H9 (cell line): ENCODE results near the gene STX1A. TPM values are rescaled to one million over a fixed set of nuclear protein-coding genes. Genes with fewer than 3 reads are reported as not detected.

Experiments used
- DNase-seq: peaks from one replicate; pipeline ENCODE4 v3.0.0-alpha.2; 2017
- H2AFZ ChIP-seq: one replicate; pipeline ENCODE4 v1.6.1; 2013; ENCODE audit warnings: mild to moderate bottlenecking, low read length, control low read depth, moderate library complexity
- H2AK5ac ChIP-seq: 2 replicates; pipeline ENCODE4 v1.6.1; 2013; ENCODE audit warnings: low read length, control low read depth, mixed read lengths; ENCODE audit not compliant: insufficient read length
- H2BK120ac ChIP-seq: one replicate; pipeline ENCODE4 v1.6.1; 2013; ENCODE audit warnings: low read depth, mild to moderate bottlenecking, low read length, control low read depth, inconsistent platforms; ENCODE audit not compliant: poor library complexity, severe bottlenecking
- H2BK12ac ChIP-seq: 2 replicates; pipeline ENCODE4 v1.6.1; 2013; ENCODE audit warnings: low read length, control low read depth, mixed read lengths, low read depth; ENCODE audit not compliant: insufficient read length
- H2BK15ac ChIP-seq: 2 replicates; pipeline ENCODE4 v1.6.1; 2013; ENCODE audit warnings: low read depth, low read length, control low read depth
- H2BK20ac ChIP-seq: one replicate; pipeline ENCODE4 v1.6.1; 2013; ENCODE audit warnings: low read depth, mild to moderate bottlenecking, low read length, control low read depth, inconsistent platforms; ENCODE audit not compliant: poor library complexity, severe bottlenecking
- H2BK5ac ChIP-seq: 2 replicates; pipeline ENCODE4 v1.6.1; 2013; ENCODE audit warnings: low read length, control low read depth, mixed read lengths; ENCODE audit not compliant: insufficient read length
- H3K14ac ChIP-seq: 2 replicates; pipeline ENCODE4 v1.6.1; 2013; ENCODE audit warnings: low read length, control low read depth; ENCODE audit not compliant: insufficient read depth
- H3K18ac ChIP-seq: 2 replicates; pipeline ENCODE4 v1.6.1; 2013; ENCODE audit warnings: low read depth, mild to moderate bottlenecking, mixed read lengths, low read length, control low read depth; ENCODE audit not compliant: insufficient read length
- H3K23ac ChIP-seq: 2 replicates; pipeline ENCODE4 v1.6.1; 2013; ENCODE audit warnings: low read length, control low read depth, mixed read lengths, low read depth; ENCODE audit not compliant: insufficient read length
- H3K23me2 ChIP-seq: 2 replicates; pipeline ENCODE4 v1.6.1; 2013; ENCODE audit warnings: low read depth, mild to moderate bottlenecking, mixed read lengths, low read length, control low read depth; ENCODE audit not compliant: insufficient read length, poor library complexity, severe bottlenecking
- H3K27ac ChIP-seq: 2 replicates; pipeline ENCODE4 v1.5.1; 2013; ENCODE audit warnings: low read length, control low read depth, mixed read lengths, low read depth; ENCODE audit not compliant: insufficient read length
- H3K27me3 ChIP-seq: 2 replicates; pipeline ENCODE4 v1.6.1; 2013; ENCODE audit warnings: low read length, control low read depth, inconsistent platforms; ENCODE audit not compliant: insufficient read depth
- H3K4ac ChIP-seq: 2 replicates; pipeline ENCODE4 v1.6.1; 2013; ENCODE audit warnings: low read depth, mild to moderate bottlenecking, control low read depth, inconsistent platforms, low read length, moderate library complexity
- H3K4me1 ChIP-seq: 2 replicates; pipeline ENCODE4 v1.6.1; 2013; ENCODE audit warnings: low read length, control low read depth, inconsistent platforms; ENCODE audit not compliant: insufficient read depth
- H3K4me2 ChIP-seq: 2 replicates; pipeline ENCODE4 v1.6.1; 2013; ENCODE audit warnings: low read length, control low read depth, mixed read lengths; ENCODE audit not compliant: insufficient read length, insufficient read depth
- H3K56ac ChIP-seq: 2 replicates; pipeline ENCODE4 v1.6.1; 2013; ENCODE audit warnings: low read depth, mild to moderate bottlenecking, mixed read lengths, low read length, control low read depth; ENCODE audit not compliant: insufficient read length
- H3K79me1 ChIP-seq: 2 replicates; pipeline ENCODE4 v1.6.1; 2013; ENCODE audit warnings: low read depth, mild to moderate bottlenecking, moderate library complexity, low read length, control low read depth, inconsistent platforms; ENCODE audit not compliant: insufficient read depth, poor library complexity, severe bottlenecking
- H3K79me2 ChIP-seq: 2 replicates; pipeline ENCODE4 v1.6.1; 2013; ENCODE audit warnings: low read length, control low read depth, inconsistent platforms; ENCODE audit not compliant: insufficient read depth
- H3K9ac ChIP-seq: 2 replicates; pipeline ENCODE4 v1.6.1; 2013; ENCODE audit warnings: low read length, control low read depth, mixed read lengths; ENCODE audit not compliant: insufficient read length; ENCODE audit errors: extremely low read depth
- H3K9me3 ChIP-seq: one replicate; pipeline ENCODE4 v1.6.1; 2013; ENCODE audit warnings: low read depth, low read length, inconsistent platforms; ENCODE audit not compliant: control insufficient read depth
- H3T11ph ChIP-seq: one replicate; pipeline ENCODE4 v1.6.1; 2013; ENCODE audit warnings: mild to moderate bottlenecking, low read length, control low read depth, inconsistent platforms
- H4K20me1 ChIP-seq: one replicate; pipeline ENCODE4 v1.6.1; 2013; ENCODE audit not compliant: control insufficient read depth, insufficient read length, insufficient read depth
- H4K5ac ChIP-seq: 2 replicates; pipeline ENCODE4 v1.6.1; 2013; ENCODE audit warnings: low read depth, mild to moderate bottlenecking, mixed read lengths, low read length, control low read depth; ENCODE audit not compliant: insufficient read length
- H4K8ac ChIP-seq: replicated peaks from 2 replicates; pipeline ENCODE4 v1.6.1; 2013; ENCODE audit warnings: low read length, control low read depth, mixed read lengths, low read depth; ENCODE audit not compliant: insufficient read length
- H4K91ac ChIP-seq: 2 replicates; pipeline ENCODE4 v1.6.1; 2013; ENCODE audit warnings: low read depth, mild to moderate bottlenecking, moderate library complexity, mixed read lengths, low read length, control low read depth; ENCODE audit not compliant: insufficient read length
- H3K27ac Mint-ChIP-seq, 3 experiments: 2 replicates in 2 of 3; 3 replicates in 1 of 3; pipeline ENCODE4 v1.8.0; 2020 to 2021; ENCODE audit warnings: mixed read lengths in 3 of 3, mild to moderate bottlenecking in 1 of 3, moderate library complexity in 1 of 3
- H3K27me3 Mint-ChIP-seq: 2 replicates; pipeline ENCODE4 v1.8.0; 2021; ENCODE audit warnings: low read depth, mild to moderate bottlenecking, moderate library complexity, mixed read lengths
- H3K36me3 Mint-ChIP-seq, 3 experiments: 2 replicates in 2 of 3; 3 replicates in 1 of 3; pipeline ENCODE4 v1.8.0; 2020 to 2021; ENCODE audit warnings: low read depth in 3 of 3, mixed read lengths in 3 of 3; ENCODE audit not compliant: insufficient read depth in 1 of 3
- H3K4me1 Mint-ChIP-seq, 2 experiments: 2 replicates each; pipeline ENCODE4 v1.8.0; 2020; ENCODE audit warnings: mixed read lengths in 2 of 2
- H3K4me3 Mint-ChIP-seq, 2 experiments: 2 replicates in 1 of 2; 3 replicates in 1 of 2; pipeline ENCODE4 v1.8.0; 2020 to 2021; ENCODE audit warnings: mild to moderate bottlenecking in 2 of 2, mixed read lengths in 2 of 2, moderate library complexity in 1 of 2
- H3K9me3 Mint-ChIP-seq, 2 experiments: 2 replicates in 1 of 2; 3 replicates in 1 of 2; pipeline ENCODE4 v1.8.0; 2020; ENCODE audit warnings: mild to moderate bottlenecking in 2 of 2, mixed read lengths in 2 of 2, moderate library complexity in 1 of 2
- WGBS: extraction: QIAGEN DNeasy Blood & Tissue Kit; methylation state at CpG from one replicate; pipeline ENCODE4 v1.1.7; 2013; ENCODE audit warnings: missing lambda C conversion rate, low lambda C conversion rate, mixed read lengths; ENCODE audit not compliant: insufficient read length; ENCODE audit errors: extremely low coverage; 5-methylcytosine and 5-hydroxymethylcytosine counted together
- total RNA-seq: library from RNA; stranded (reverse); gene quantifications from 2 replicates; pipeline ENCODE4 v1.2.1, GENCODE V29; 2021
- TF ChIP-seq, protein P1 (sequence below): fragments of 200-600 bp; sonication (generic); conservative IDR thresholded peaks from 3 replicates; pipeline ENCODE4 v1.8.0; 2021; ENCODE audit warnings: antibody characterized with exemption, mild to moderate bottlenecking

The STX1A gene
- total RNA-seq, 1 experiment from 2014 or later = 10.1 TPM

DNA sequence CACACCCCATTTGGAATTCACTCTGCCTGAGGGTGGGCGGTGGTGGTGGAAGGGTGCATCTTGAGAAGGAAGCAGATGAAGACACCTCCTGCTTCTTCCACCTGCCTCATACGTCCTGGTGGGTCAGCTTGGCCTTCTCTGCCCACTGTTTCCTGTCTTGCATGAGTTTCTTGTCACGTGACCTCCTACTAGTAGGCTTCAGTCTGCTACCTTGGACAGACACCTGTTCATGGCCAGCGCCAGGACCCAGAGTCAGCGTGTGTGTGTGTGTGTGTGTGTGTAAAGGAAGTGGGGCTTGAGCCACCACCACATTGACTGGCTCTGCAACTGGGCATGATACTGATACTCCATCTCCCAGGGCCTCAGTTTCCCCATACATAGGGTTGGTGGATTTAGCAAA, 68.9 kb downstream of the STX1A start:
- no peak overlapping the region for H3K27ac ChIP-seq
- no peak overlapping the region for H2AK5ac ChIP-seq
- no peaks in the 10 kb centered on the region for H3K9me3 ChIP-seq
- H2AFZ ChIP-seq = no peak overlapping the region
- no peak overlapping the region for H4K8ac ChIP-seq
- H3K4me3 Mint-ChIP-seq = no peak overlapping the region
- no peak overlapping the region for H3T11ph ChIP-seq
- peaks cover 4% of the 10 kb centered on the region in 2 experiments; a peak in 4 of 5 replicates for H3K9me3 Mint-ChIP-seq
- no peak for DNase-seq
- H3K9ac ChIP-seq = no peak overlapping the region
- H2BK5ac ChIP-seq = no peak overlapping the region
- no peak overlapping the region for H3K18ac ChIP-seq
- H3K27ac Mint-ChIP-seq = no peak overlapping the region
- peaks cover 9 to 28% of the 10 kb centered on the region in 2 experiments for H3K4me1 Mint-ChIP-seq
- peaks cover 4% of the 10 kb centered on the region; the same call in 1 of the 2 replicates for H3K27me3 ChIP-seq
- H4K5ac ChIP-seq = no peak overlapping the region
- peaks cover 77% of the 10 kb centered on the region for H3K27me3 Mint-ChIP-seq
- no peaks in the 10 kb centered on the region for H4K20me1 ChIP-seq
- H3K4me1 ChIP-seq = 0 out of 2 replicates have a peak, but pooled peaks cover 3% of the 10 kb centered on the region
- H3K56ac ChIP-seq = no peak overlapping the region
- H3K4me2 ChIP-seq = no peak overlapping the region
- TF ChIP-seq, protein P1, sequence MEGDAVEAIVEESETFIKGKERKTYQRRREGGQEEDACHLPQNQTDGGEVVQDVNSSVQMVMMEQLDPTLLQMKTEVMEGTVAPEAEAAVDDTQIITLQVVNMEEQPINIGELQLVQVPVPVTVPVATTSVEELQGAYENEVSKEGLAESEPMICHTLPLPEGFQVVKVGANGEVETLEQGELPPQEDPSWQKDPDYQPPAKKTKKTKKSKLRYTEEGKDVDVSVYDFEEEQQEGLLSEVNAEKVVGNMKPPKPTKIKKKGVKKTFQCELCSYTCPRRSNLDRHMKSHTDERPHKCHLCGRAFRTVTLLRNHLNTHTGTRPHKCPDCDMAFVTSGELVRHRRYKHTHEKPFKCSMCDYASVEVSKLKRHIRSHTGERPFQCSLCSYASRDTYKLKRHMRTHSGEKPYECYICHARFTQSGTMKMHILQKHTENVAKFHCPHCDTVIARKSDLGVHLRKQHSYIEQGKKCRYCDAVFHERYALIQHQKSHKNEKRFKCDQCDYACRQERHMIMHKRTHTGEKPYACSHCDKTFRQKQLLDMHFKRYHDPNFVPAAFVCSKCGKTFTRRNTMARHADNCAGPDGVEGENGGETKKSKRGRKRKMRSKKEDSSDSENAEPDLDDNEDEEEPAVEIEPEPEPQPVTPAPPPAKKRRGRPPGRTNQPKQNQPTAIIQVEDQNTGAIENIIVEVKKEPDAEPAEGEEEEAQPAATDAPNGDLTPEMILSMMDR = no peak
- H3K79me2 ChIP-seq = no peaks in the 10 kb centered on the region
- no peak overlapping the region for H2BK15ac ChIP-seq
- no peak overlapping the region for H2BK120ac ChIP-seq
- no peaks in the 10 kb centered on the region for H3K79me1 ChIP-seq
- no peak overlapping the region for H3K23ac ChIP-seq
- no peak overlapping the region for H4K91ac ChIP-seq
- no peak overlapping the region; the same call in 1 of the 2 replicates for H3K14ac ChIP-seq
- H3K36me3 Mint-ChIP-seq = peaks cover 0 to 3% (median 0%) of the 10 kb centered on the region in 3 experiments; a peak in 2 of 7 replicates
- H2BK20ac ChIP-seq = no peak overlapping the region
- H3K4ac ChIP-seq = no peak overlapping the region
- no CpG with 5 or more reads among the region's 5 CpGs for WGBS
- no peak overlapping the region for H2BK12ac ChIP-seq
- peaks cover 8% of the 10 kb centered on the region for H3K23me2 ChIP-seq
